Measurements from ENCODE around the gene PTPN3.

The PTPN3 gene

GRCh38 chr9:109496218-109496617, 1.9 kb downstream of the PTPN3 start:
- DNase-seq (no peak), ATAC-seq (replicated peaks) (no peak)
- H3K27ac Mint-ChIP-seq: no peak overlapping the region
- H3K9me3 Mint-ChIP-seq: no peaks in the 10 kb centered on the region
- H3K4me1 Mint-ChIP-seq: peaks cover 5 to 7% of the 10 kb centered on the region in 2 donors
- H3K36me3 Mint-ChIP-seq: peaks cover 0 to 4% of the 10 kb centered on the region in 2 donors
- no peak overlapping the region for H3K4me3 Mint-ChIP-seq
- H3K27me3 Mint-ChIP-seq: peaks cover 57 to 69% of the 10 kb centered on the region in 2 donors

GRCh38 chr9:109493648-109494047, 4.5 kb downstream of the PTPN3 start:
- peaks cover 43 to 49% of the 10 kb centered on the region in 2 donors for H3K27me3 Mint-ChIP-seq
- H3K27ac Mint-ChIP-seq: no peak overlapping the region
- H3K9me3 Mint-ChIP-seq: no peaks in the 10 kb centered on the region

GRCh38 chr9:109491590-109491989, 6.5 kb downstream of the PTPN3 start:
- DNase-seq (no peak), ATAC-seq (replicated peaks) (no peak)
- peaks cover 42 to 48% of the 10 kb centered on the region in 2 donors for H3K27me3 Mint-ChIP-seq
- no peaks in the 10 kb centered on the region for H3K36me3 Mint-ChIP-seq
- H3K9me3 Mint-ChIP-seq: no peaks in the 10 kb centered on the region
- H3K4me1 Mint-ChIP-seq: no peaks in the 10 kb centered on the region
- no peak overlapping the region for H3K27ac Mint-ChIP-seq
- no peak overlapping the region for H3K4me3 Mint-ChIP-seq

More at GRCh38 chr9:109493648-109494047, 4.5 kb downstream of the PTPN3 start:
- no peak for ATAC-seq (replicated peaks)
- H3K4me1 Mint-ChIP-seq: peaks cover 3 to 4% of the 10 kb centered on the region in 2 donors
- no peak for DNase-seq
- no peak overlapping the region for H3K4me3 Mint-ChIP-seq
- H3K36me3 Mint-ChIP-seq: peaks cover 0 to under 1% of the 10 kb centered on the region in 2 donors

GRCh38 chr9:109488791-109489492, 9.2 kb downstream of the PTPN3 start:
- Mint-ChIP-seq H3K27me3 (peaks cover 35 to 50% of the 10 kb centered on the region in 2 donors), H3K9me3 (no peaks in the 10 kb centered on the region), H3K4me3 (no peak overlapping the region), H3K27ac (no peak overlapping the region), H3K4me1 (no peaks in the 10 kb centered on the region), H3K36me3 (no peaks in the 10 kb centered on the region)
- ATAC-seq (replicated peaks) (no peak), DNase-seq (no peak)

- no peaks in the 10 kb centered on the region for H3K4me1 Mint-ChIP-seq
- H3K27ac Mint-ChIP-seq: no peak overlapping the region
- H3K4me3 Mint-ChIP-seq: no peak overlapping the region
- DNase-seq: no peak
- H3K36me3 Mint-ChIP-seq: no peaks in the 10 kb centered on the region
- peaks cover 35 to 52% of the 10 kb centered on the region in 2 donors for H3K27me3 Mint-ChIP-seq
- ATAC-seq (replicated peaks): no peak
- no peaks in the 10 kb centered on the region for H3K9me3 Mint-ChIP-seq
These were observed 9.8 kb downstream of the PTPN3 start for GRCh38 chr9:109488351-109488750.

- Mint-ChIP-seq H3K4me3 (no peak overlapping the region), H3K4me1 (no peaks in the 10 kb centered on the region), H3K9me3 (no peaks in the 10 kb centered on the region), H3K27ac (no peak overlapping the region), H3K36me3 (no peaks in the 10 kb centered on the region), H3K27me3 (peaks cover 39 to 60% of the 10 kb centered on the region in 2 donors)
- ATAC-seq (replicated peaks): peak in 1 of 2 donors; percentile 47
- DNase-seq: no peak
These were observed 10.9 kb downstream of the PTPN3 start for GRCh38 chr9:109487247-109487646.

- ATAC-seq (replicated peaks): no peak
- no peak for DNase-seq
- no peak overlapping the region for H3K4me3 Mint-ChIP-seq
- H3K36me3 Mint-ChIP-seq: no peaks in the 10 kb centered on the region
- H3K9me3 Mint-ChIP-seq: no peaks in the 10 kb centered on the region
- no peaks in the 10 kb centered on the region for H3K4me1 Mint-ChIP-seq
- H3K27ac Mint-ChIP-seq: no peak overlapping the region
- H3K27me3 Mint-ChIP-seq: peaks cover 49 to 55% of the 10 kb centered on the region in 2 donors
These were observed 14.2 kb downstream of the PTPN3 start for GRCh38 chr9:109483744-109484429.

GRCh38 chr9:109482391-109482916, 15.7 kb downstream of the PTPN3 start:
- H3K27ac Mint-ChIP-seq: no peak overlapping the region
- no peak for ATAC-seq (replicated peaks)
- no peaks in the 10 kb centered on the region for H3K36me3 Mint-ChIP-seq
- DNase-seq: no peak
- peaks cover 0 to 6% of the 10 kb centered on the region in 2 donors for H3K4me1 Mint-ChIP-seq
- H3K27me3 Mint-ChIP-seq: peaks cover 55 to 60% of the 10 kb centered on the region in 2 donors
- H3K4me3 Mint-ChIP-seq: no peak overlapping the region
- H3K9me3 Mint-ChIP-seq: no peaks in the 10 kb centered on the region

GRCh38 chr9:109481856-109482255, 16.3 kb downstream of the PTPN3 start:
- no peak overlapping the region for H3K27ac Mint-ChIP-seq
- no peak for DNase-seq
- H3K27me3 Mint-ChIP-seq: peaks cover 52 to 57% of the 10 kb centered on the region in 2 donors
- no peak overlapping the region for H3K4me3 Mint-ChIP-seq
- peaks cover 0 to 12% of the 10 kb centered on the region in 2 donors for H3K4me1 Mint-ChIP-seq
- ATAC-seq (replicated peaks): no peak
- H3K36me3 Mint-ChIP-seq: no peaks in the 10 kb centered on the region
- H3K9me3 Mint-ChIP-seq: no peaks in the 10 kb centered on the region

- H3K4me1 Mint-ChIP-seq: peaks cover 0 to 13% of the 10 kb centered on the region in 2 donors
- H3K36me3 Mint-ChIP-seq: no peaks in the 10 kb centered on the region
- no peak overlapping the region for H3K4me3 Mint-ChIP-seq
- peaks cover 37 to 43% of the 10 kb centered on the region in 2 donors for H3K27me3 Mint-ChIP-seq
- H3K27ac Mint-ChIP-seq: no peak overlapping the region
- ATAC-seq (replicated peaks) (no peak), DNase-seq (no peak)
- no peaks in the 10 kb centered on the region for H3K9me3 Mint-ChIP-seq
These were observed 18.3 kb downstream of the PTPN3 start for GRCh38 chr9:109479822-109480221.

- Mint-ChIP-seq H3K4me1 (peaks cover 0 to 13% of the 10 kb centered on the region in 2 donors), H3K27ac (no peak overlapping the region), H3K27me3 (peaks cover 35 to 48% of the 10 kb centered on the region in 2 donors), H3K9me3 (no peaks in the 10 kb centered on the region), H3K4me3 (no peak overlapping the region), H3K36me3 (no peaks in the 10 kb centered on the region)
- DNase-seq (no peak), ATAC-seq (replicated peaks) (no peak)
These were observed 19.3 kb downstream of the PTPN3 start for GRCh38 chr9:109478665-109479380.

- peaks cover 28 to 44% of the 10 kb centered on the region in 2 donors for H3K27me3 Mint-ChIP-seq
- no peak overlapping the region for H3K4me3 Mint-ChIP-seq
- H3K36me3 Mint-ChIP-seq: no peaks in the 10 kb centered on the region
- no peaks in the 10 kb centered on the region for H3K9me3 Mint-ChIP-seq
- ATAC-seq (replicated peaks) (no peak), DNase-seq (no peak)
- H3K27ac Mint-ChIP-seq: no peak overlapping the region
- H3K4me1 Mint-ChIP-seq: peaks cover 0 to 13% of the 10 kb centered on the region in 2 donors
These were observed 20.0 kb downstream of the PTPN3 start for GRCh38 chr9:109478051-109478563.

GRCh38 chr9:109477258-109478050, 20.7 kb downstream of the PTPN3 start:
- DNase-seq (peak; percentile 8), ATAC-seq (replicated peaks) (peak; percentile 79 to 82)
- Mint-ChIP-seq H3K4me1 (peaks cover 0 to 13% of the 10 kb centered on the region in 2 donors), H3K9me3 (no peaks in the 10 kb centered on the region), H3K36me3 (no peaks in the 10 kb centered on the region), H3K27me3 (peaks cover 23 to 39% of the 10 kb centered on the region in 2 donors), H3K4me3 (no peak overlapping the region), H3K27ac (no peak overlapping the region)
